Effector memory CD4-positive, alpha-beta T cell (primary cell): ENCODE measurements around the gene SEMA4D.
A peak's percentile ranks its signal among the peaks of the same experiment; 100 is the strongest.

Experiments used
- DNase-seq, 3 donors: peaks; one replicate each; pipeline ENCODE4 v3.0.0-alpha.2; 2020
- H3K27ac ChIP-seq: 2 replicates; pipeline ENCODE4 v1.7.0; 2013; ENCODE audit warnings: mild to moderate bottlenecking, low read length, moderate library complexity; ENCODE audit not compliant: insufficient read depth, poor library complexity, severe bottlenecking
- H3K27me3 ChIP-seq: replicated peaks from 2 replicates; pipeline ENCODE4 v1.7.0; 2013; ENCODE audit warnings: mild to moderate bottlenecking, low read length; ENCODE audit not compliant: insufficient read depth, control insufficient read depth, poor library complexity, severe bottlenecking
- H3K36me3 ChIP-seq: 2 replicates; pipeline ENCODE4 v1.7.0; 2013; ENCODE audit warnings: mild to moderate bottlenecking, low read length, moderate library complexity; ENCODE audit not compliant: control insufficient read depth, insufficient read depth
- H3K4me1 ChIP-seq: 2 replicates; pipeline ENCODE4 v1.7.0; 2013; ENCODE audit warnings: low read length, mild to moderate bottlenecking; ENCODE audit not compliant: control insufficient read depth, insufficient read depth, poor library complexity, severe bottlenecking
- H3K4me3 ChIP-seq: 2 replicates; pipeline ENCODE4 v1.7.0; 2013; ENCODE audit warnings: low read length, low read depth, mild to moderate bottlenecking; ENCODE audit not compliant: insufficient read depth, poor library complexity, severe bottlenecking
- H3K9me3 ChIP-seq: 2 replicates; pipeline ENCODE4 v1.7.0; 2013; ENCODE audit warnings: mild to moderate bottlenecking, low read length, moderate library complexity; ENCODE audit not compliant: control insufficient read depth

Gene SEMA4D

GRCh38 chr9:89449261-89449671 is 48.6 kb downstream of the SEMA4D start:
- H3K36me3 ChIP-seq: peaks cover 24% of the 10 kb centered on the region
- peaks cover 79% of the 10 kb centered on the region for H3K4me1 ChIP-seq
- peak overlapping the region; percentile 51 for H3K27ac ChIP-seq
- peak overlapping the region; percentile 6 for H3K4me3 ChIP-seq
- H3K27me3 ChIP-seq: no peaks in the 10 kb centered on the region
- no peak for DNase-seq
- no peaks in the 10 kb centered on the region for H3K9me3 ChIP-seq

GRCh38 chr9:89448821-89449220 is 49.1 kb downstream of the SEMA4D start:
- Histone ChIP-seq H3K4me1 (peaks cover 80% of the 10 kb centered on the region), H3K36me3 (peaks cover 19% of the 10 kb centered on the region), H3K9me3 (no peaks in the 10 kb centered on the region), H3K27me3 (no peaks in the 10 kb centered on the region), H3K4me3 (no peak overlapping the region), H3K27ac (peak overlapping the region; percentile 51)
- no peak for DNase-seq

- no peak for DNase-seq
- Histone ChIP-seq H3K4me3 (no peak overlapping the region), H3K36me3 (peaks cover 16% of the 10 kb centered on the region), H3K27ac (peak overlapping the region; percentile 51), H3K27me3 (no peaks in the 10 kb centered on the region), H3K9me3 (no peaks in the 10 kb centered on the region), H3K4me1 (peaks cover 82% of the 10 kb centered on the region)
These were observed 49.5 kb downstream of the SEMA4D start for GRCh38 chr9:89448381-89448780.

- H3K4me3 ChIP-seq: no peak overlapping the region
- H3K36me3 ChIP-seq: peaks cover 13% of the 10 kb centered on the region
- no peaks in the 10 kb centered on the region for H3K27me3 ChIP-seq
- DNase-seq: no peak
- H3K27ac ChIP-seq: peak overlapping the region; percentile 51
- H3K4me1 ChIP-seq: peaks cover 82% of the 10 kb centered on the region
- no peaks in the 10 kb centered on the region for H3K9me3 ChIP-seq
These were observed 50.5 kb downstream of the SEMA4D start for GRCh38 chr9:89447416-89447815.

GRCh38 chr9:89446961-89447310 is 51.0 kb downstream of the SEMA4D start:
- H3K36me3 ChIP-seq: peaks cover 15% of the 10 kb centered on the region
- H3K4me1 ChIP-seq: peaks cover 86% of the 10 kb centered on the region
- H3K27me3 ChIP-seq: no peaks in the 10 kb centered on the region
- no peak overlapping the region for H3K4me3 ChIP-seq
- no peak for DNase-seq
- peak overlapping the region; percentile 61 for H3K27ac ChIP-seq
- H3K9me3 ChIP-seq: no peaks in the 10 kb centered on the region

GRCh38 chr9:89446261-89446960 is 51.5 kb downstream of the SEMA4D start:
- DNase-seq: no peak
- Histone ChIP-seq H3K27ac (peak overlapping the region; percentile 61), H3K9me3 (no peaks in the 10 kb centered on the region), H3K4me1 (peaks cover 87% of the 10 kb centered on the region), H3K4me3 (no peak overlapping the region), H3K27me3 (no peaks in the 10 kb centered on the region), H3K36me3 (peaks cover 17% of the 10 kb centered on the region)

- H3K9me3 ChIP-seq: no peaks in the 10 kb centered on the region
- peaks cover 93% of the 10 kb centered on the region for H3K4me1 ChIP-seq
- H3K36me3 ChIP-seq: peaks cover 17% of the 10 kb centered on the region
- H3K4me3 ChIP-seq: no peak overlapping the region
- H3K27me3 ChIP-seq: no peaks in the 10 kb centered on the region
- H3K27ac ChIP-seq: peak overlapping the region; percentile 61
- DNase-seq: no peak
These were observed 52.1 kb downstream of the SEMA4D start for GRCh38 chr9:89445801-89446251.

- Histone ChIP-seq H3K9me3 (no peaks in the 10 kb centered on the region), H3K36me3 (peaks cover 17% of the 10 kb centered on the region), H3K4me1 (peaks cover 97% of the 10 kb centered on the region), H3K4me3 (no peak overlapping the region), H3K27me3 (no peaks in the 10 kb centered on the region), H3K27ac (peak overlapping the region; percentile 61)
- DNase-seq: no peak
These were observed 52.8 kb downstream of the SEMA4D start for GRCh38 chr9:89444925-89445765.

- peak in 2 of 3 donors; percentile 36 to 53 for DNase-seq
- Histone ChIP-seq H3K9me3 (no peaks in the 10 kb centered on the region), H3K4me1 (peaks cover 95% of the 10 kb centered on the region), H3K27me3 (no peaks in the 10 kb centered on the region), H3K27ac (peak overlapping the region; percentile 61), H3K36me3 (peaks cover 17% of the 10 kb centered on the region), H3K4me3 (no peak overlapping the region)
These were observed 53.6 kb downstream of the SEMA4D start for GRCh38 chr9:89444274-89444673.
